Urinary bladder (tissue), 4 donors: ENCODE measurements around the gene MKLN1. TPM values are rescaled to one million over a fixed set of nuclear protein-coding genes. Genes with fewer than 3 reads are reported as not detected.

ENCODE experiments used
- DNase-seq: peaks from one replicate; pipeline ENCODE4 v3.0.0-alpha.2; 2015; ENCODE audit errors: extremely low spot score
- H3K27ac ChIP-seq: one replicate; pipeline ENCODE4 v1.5.1; 2013; ENCODE audit warnings: low read depth, mild to moderate bottlenecking, moderate library complexity
- H3K36me3 ChIP-seq: one replicate; pipeline ENCODE4 v1.6.1; 2013; ENCODE audit warnings: mild to moderate bottlenecking, moderate library complexity; ENCODE audit not compliant: insufficient read depth
- H3K4me1 ChIP-seq: one replicate; pipeline ENCODE4 v1.6.1; 2013; ENCODE audit warnings: mild to moderate bottlenecking, moderate library complexity; ENCODE audit not compliant: insufficient read depth
- H3K4me3 ChIP-seq: one replicate; pipeline ENCODE4 v1.5.1; 2013; ENCODE audit warnings: low read depth, low read length
- WGBS: extraction: QIAGEN DNeasy Blood & Tissue Kit; methylation state at CpG from one replicate; pipeline ENCODE4 v1.1.7; 2013; 5-methylcytosine and 5-hydroxymethylcytosine counted together
- polyA plus RNA-seq: library from polyadenylated mRNA; stranded (reverse); fragments of 200-250 nt; gene quantifications from one replicate; pipeline ENCODE4 v1.2.3, GENCODE V29; 2013
- total RNA-seq: library from RNA; depleted of rRNA; stranded (reverse); fragments of >200 nt; gene quantifications from one replicate; pipeline ENCODE4 v1.2.3, GENCODE V29; 2014
- donor health status: healthy with polysubstance abuse.
- donor health status: healthy.

Gene MKLN1
- total and polyA plus RNA-seq, 2 donors: 14.8 to 133 TPM

GRCh38 chr7:131487217-131487616 is 159.5 kb downstream of the MKLN1 start:
- no peak for DNase-seq
- no peaks in the 10 kb centered on the region for H3K36me3 ChIP-seq
- H3K4me3 ChIP-seq: no peak overlapping the region
- WGBS: 35% methylated on average over 1 of the region's 1 CpG
- H3K27ac ChIP-seq: no peak overlapping the region
- H3K4me1 ChIP-seq: no peaks in the 10 kb centered on the region

DNA sequence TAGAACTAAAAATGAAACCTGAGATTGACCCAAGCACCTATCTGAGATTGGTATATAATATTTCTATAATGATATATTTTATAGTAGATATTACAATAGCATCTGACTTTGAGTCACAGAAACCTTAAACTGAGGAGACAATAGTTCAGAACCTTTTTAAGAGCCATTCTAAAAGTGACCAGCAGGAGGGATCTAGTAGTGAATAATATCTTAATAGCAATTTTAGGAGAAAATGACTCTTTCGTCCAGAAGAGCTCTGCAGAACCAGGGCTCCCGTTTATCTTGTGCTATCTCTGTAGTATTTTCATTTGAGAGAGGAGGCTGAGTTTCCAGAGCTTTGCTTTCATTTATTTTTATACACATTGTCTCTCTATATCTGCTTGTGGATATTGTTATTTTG is 160.7 kb downstream of the MKLN1 start:
- Histone ChIP-seq H3K4me3 (no peak overlapping the region), H3K4me1 (no peaks in the 10 kb centered on the region)
- WGBS: 73% methylated on average over 2 of the region's 2 CpGs

GRCh38 chr7:131489196-131489595 is 161.5 kb downstream of the MKLN1 start:
- WGBS: 69% methylated on average over 1 of the region's 1 CpG
- no peak overlapping the region for H3K4me3 ChIP-seq
- H3K27ac ChIP-seq: no peak overlapping the region
- H3K4me1 ChIP-seq: no peaks in the 10 kb centered on the region
- DNase-seq: no peak
- H3K36me3 ChIP-seq: no peaks in the 10 kb centered on the region

More for the DNA sequence above, 160.7 kb downstream of the MKLN1 start:
- Histone ChIP-seq H3K36me3 (no peaks in the 10 kb centered on the region), H3K27ac (no peak overlapping the region)
- DNase-seq: no peak

DNA sequence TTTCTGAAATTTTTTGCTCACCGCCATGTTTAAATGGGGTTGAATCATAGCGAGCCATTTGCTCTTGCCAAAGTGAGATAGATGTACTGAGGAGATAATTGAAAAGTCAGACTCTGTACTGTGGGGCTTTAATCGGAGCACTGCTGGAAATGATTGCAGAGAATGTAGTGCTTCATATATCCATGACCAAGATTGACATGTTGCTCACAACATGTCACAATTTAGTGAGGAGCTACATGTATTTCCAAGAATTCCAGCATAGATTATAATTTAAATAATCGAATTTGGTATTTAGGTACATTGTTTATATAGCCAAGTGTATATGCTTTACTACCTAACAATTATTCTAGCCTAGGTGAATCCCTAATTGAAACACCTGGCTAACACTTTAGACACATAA is 162.2 kb downstream of the MKLN1 start:
- no peak for DNase-seq
- WGBS: 96% methylated on average over 4 of the region's 4 CpGs
- Histone ChIP-seq H3K4me1 (no peaks in the 10 kb centered on the region), H3K36me3 (no peaks in the 10 kb centered on the region), H3K27ac (no peak overlapping the region), H3K4me3 (no peak overlapping the region)

DNA sequence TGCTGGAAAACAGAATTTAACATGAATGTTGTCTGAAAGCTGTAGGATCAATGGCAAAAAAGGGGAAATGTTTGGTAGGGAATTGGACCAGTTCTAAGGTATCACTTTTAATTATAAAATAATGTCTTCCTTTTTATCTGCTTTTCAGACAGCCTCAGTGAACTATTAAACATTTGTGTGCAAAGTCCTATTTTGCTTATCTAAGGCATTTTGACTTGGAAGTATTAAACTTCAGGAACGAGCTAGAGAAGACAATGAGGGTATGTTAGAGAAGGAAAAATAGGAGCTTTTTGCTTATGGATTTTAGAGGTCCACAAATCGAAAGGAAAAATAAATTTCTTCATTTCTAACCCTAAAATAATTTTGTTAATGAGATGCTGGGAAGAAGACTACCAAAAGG is 165.4 kb downstream of the MKLN1 start:
- WGBS: 82% methylated on average over 2 of the region's 2 CpGs
- Histone ChIP-seq H3K4me3 (no peak overlapping the region), H3K27ac (no peak overlapping the region), H3K36me3 (peaks cover 3% of the 10 kb centered on the region), H3K4me1 (no peaks in the 10 kb centered on the region)
- DNase-seq: no peak

DNA sequence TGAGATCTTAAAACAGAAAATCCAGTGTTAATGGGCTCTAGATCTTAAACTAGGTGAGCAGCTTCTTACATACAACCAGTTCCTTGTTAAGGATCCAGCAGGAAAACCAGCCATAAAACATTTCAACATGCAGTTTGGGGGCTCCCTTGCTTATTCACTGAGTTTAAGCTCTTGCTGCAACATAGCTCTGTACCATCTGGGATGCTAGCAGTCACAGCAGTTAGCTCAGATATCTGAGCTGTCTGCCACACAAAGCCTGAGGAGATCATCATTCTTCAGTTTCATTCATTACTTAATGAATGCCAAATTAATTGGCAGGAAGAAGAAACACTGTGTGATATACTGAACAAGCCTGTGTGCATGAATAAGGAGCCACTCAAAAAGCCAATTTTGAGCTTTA is 165.9 kb downstream of the MKLN1 start:
- peaks cover 3% of the 10 kb centered on the region for H3K36me3 ChIP-seq
- H3K4me1 ChIP-seq: no peaks in the 10 kb centered on the region
- no peak for DNase-seq
- no peak overlapping the region for H3K27ac ChIP-seq
- no peak overlapping the region for H3K4me3 ChIP-seq

DNA sequence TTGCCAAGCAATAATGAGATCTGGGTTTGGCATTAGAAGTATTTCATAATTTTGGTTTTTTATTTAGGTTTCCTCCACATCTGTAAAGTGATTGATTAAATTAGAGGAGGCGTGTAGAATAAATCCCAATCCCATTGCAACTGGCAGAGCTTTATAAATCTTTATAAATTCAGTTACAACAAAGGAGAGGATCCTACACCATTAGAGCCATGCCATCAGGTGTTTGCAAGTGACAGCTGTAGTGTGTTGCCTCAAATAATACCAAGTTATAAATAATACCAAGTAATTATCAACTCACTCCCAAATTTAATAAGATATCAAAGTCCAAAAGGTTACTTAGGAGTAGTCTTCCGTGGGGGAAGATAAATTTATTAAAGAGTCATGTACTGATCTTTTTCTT is 166.5 kb downstream of the MKLN1 start:
- no peak overlapping the region for H3K4me3 ChIP-seq
- WGBS: 96% methylated on average over 2 of the region's 2 CpGs
- H3K27ac ChIP-seq: no peak overlapping the region
- H3K36me3 ChIP-seq: peaks cover 3% of the 10 kb centered on the region
- no peaks in the 10 kb centered on the region for H3K4me1 ChIP-seq
- no peak for DNase-seq

DNA sequence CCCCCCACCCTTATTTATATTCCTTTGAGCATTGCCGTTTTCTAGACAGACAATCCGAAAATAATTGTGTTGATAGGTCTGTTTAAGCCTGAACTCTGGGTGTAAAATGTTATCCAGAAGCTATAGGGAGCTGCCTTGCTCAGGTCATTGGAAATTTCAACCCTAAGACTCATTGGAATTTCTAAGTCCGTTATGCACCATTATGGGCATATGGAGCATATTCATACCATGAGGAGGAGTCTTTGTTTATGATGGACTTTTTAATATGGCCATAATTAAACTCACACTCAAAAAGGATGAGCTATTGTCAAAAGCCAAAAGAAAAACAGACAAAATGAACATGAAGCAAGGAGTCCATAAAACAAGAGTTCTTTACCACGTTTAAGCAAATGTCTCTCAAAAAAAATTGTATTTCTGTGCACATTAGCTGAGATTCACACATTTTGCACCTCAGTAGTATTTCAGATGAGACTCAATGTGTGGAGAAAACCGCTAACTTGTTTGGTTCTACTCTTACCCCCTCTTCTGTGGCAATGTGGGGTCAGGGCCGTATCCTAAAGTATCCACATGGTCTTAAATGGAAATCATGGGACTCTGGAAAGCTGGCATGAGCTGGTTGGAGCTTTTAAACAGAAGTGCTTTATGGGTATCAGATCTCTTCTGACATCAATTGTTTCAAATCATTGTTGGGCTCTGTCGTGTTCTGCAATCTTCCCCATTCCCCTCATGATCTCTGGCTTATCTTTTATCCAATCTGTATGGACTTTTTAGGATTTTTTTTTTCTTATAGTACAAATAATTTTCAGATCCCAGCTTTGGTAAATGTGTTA is 168.2 kb downstream of the MKLN1 start:
- H3K4me1 ChIP-seq: no peaks in the 10 kb centered on the region
- H3K27ac ChIP-seq: no peak overlapping the region
- peaks cover 3% of the 10 kb centered on the region for H3K36me3 ChIP-seq
- WGBS: 77% methylated on average over 7 of the region's 7 CpGs
- H3K4me3 ChIP-seq: no peak overlapping the region
- DNase-seq: no peak

GRCh38 chr7:131497454-131497853 is 169.8 kb downstream of the MKLN1 start:
- Histone ChIP-seq H3K27ac (no peak overlapping the region), H3K4me1 (no peaks in the 10 kb centered on the region), H3K36me3 (peaks cover 3% of the 10 kb centered on the region), H3K4me3 (no peak overlapping the region)
- WGBS: 44% methylated on average over 7 of the region's 7 CpGs
- no peak for DNase-seq

- Histone ChIP-seq H3K4me3 (no peak overlapping the region), H3K36me3 (peaks cover 3% of the 10 kb centered on the region), H3K4me1 (no peaks in the 10 kb centered on the region), H3K27ac (no peak overlapping the region)
- 92% methylated on average over 4 of the region's 4 CpGs for WGBS
- no peak for DNase-seq
These were observed 170.7 kb downstream of the MKLN1 start for GRCh38 chr7:131498237-131498885.

DNA sequence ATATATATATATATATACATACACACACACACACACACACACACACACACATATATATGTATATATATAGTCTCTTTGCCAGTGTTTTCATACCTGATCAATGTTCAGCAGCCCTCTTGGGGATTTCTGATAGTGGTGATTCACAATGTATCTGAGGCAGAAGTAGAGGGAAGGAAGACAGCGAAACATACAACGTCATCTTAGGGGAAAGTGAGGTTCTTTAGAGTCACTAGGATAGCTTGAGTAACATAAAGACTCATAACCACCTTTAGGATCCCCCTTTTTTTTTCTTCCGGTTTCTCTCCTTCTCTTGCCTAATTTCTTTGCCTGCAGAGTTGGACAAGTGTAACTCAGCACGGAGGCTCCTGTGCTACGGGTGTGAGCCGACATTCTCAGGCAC is 172.1 kb downstream of the MKLN1 start:
- peaks cover 3% of the 10 kb centered on the region for H3K36me3 ChIP-seq
- WGBS: 94% methylated on average over 6 of the region's 6 CpGs
- no peaks in the 10 kb centered on the region for H3K4me1 ChIP-seq
- H3K4me3 ChIP-seq: no peak overlapping the region
- H3K27ac ChIP-seq: no peak overlapping the region
- no peak for DNase-seq

- H3K27ac ChIP-seq: no peak overlapping the region
- WGBS: 98% methylated on average over 1 of the region's 1 CpG
- H3K4me3 ChIP-seq: no peak overlapping the region
- H3K4me1 ChIP-seq: no peaks in the 10 kb centered on the region
- peaks cover 3% of the 10 kb centered on the region for H3K36me3 ChIP-seq
- DNase-seq: no peak
These were observed 172.7 kb downstream of the MKLN1 start for GRCh38 chr7:131500357-131500756.

DNA sequence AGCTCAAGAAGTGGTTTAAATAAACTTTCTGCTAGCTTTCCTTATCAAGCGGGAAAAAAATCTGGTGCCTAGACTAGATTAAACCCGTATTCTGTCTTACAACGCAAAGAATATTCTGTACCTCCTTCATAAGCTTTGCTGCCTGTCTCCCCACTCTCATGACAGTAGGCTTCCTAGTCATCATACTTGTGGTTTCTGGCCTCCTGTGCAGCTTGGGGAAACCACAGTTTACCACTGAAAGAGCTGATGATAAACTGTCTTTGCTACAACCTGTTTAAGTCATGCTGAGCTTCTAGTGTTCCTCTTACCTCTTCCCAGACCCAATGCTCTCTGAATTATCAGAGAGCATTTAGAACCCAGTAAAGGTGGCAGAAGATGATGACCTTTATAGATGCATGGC is 173.7 kb downstream of the MKLN1 start:
- H3K27ac ChIP-seq: no peak overlapping the region
- no peaks in the 10 kb centered on the region for H3K4me1 ChIP-seq
- H3K36me3 ChIP-seq: peaks cover 3% of the 10 kb centered on the region
- H3K4me3 ChIP-seq: no peak overlapping the region
- 47% methylated on average over 3 of the region's 3 CpGs for WGBS
- no peak for DNase-seq

GRCh38 chr7:131501930-131502685 is 174.4 kb downstream of the MKLN1 start:
- Histone ChIP-seq H3K27ac (no peak overlapping the region), H3K4me1 (no peaks in the 10 kb centered on the region), H3K4me3 (no peak overlapping the region), H3K36me3 (peaks cover 2% of the 10 kb centered on the region)
- DNase-seq: no peak
- WGBS: 81% methylated on average over 14 of the region's 14 CpGs
